Thymus (tissue), 11 donors: ENCODE data around the gene LAMB3. TPM values are rescaled to one million over a fixed set of nuclear protein-coding genes. Genes with fewer than 3 reads are reported as not detected.

Experiments
- DNase-seq, 9 donors: peaks; one replicate each; pipeline ENCODE4 v3.0.0-alpha.2; 2013; ENCODE audit warnings: low spot score in 9 of 9, low read depth in 6 of 9, missing footprints in 1 of 9
- H3K27ac ChIP-seq, 2 donors: one replicate each; pipeline ENCODE4 v1.5.1; 2013; ENCODE audit warnings: control low read depth in 1 of 2, low read depth in 1 of 2, low read length in 1 of 2, mild to moderate bottlenecking in 1 of 2, moderate library complexity in 1 of 2
- H3K27me3 ChIP-seq, 2 donors: one replicate each; pipeline ENCODE4 v1.5.1; 2013; ENCODE audit warnings: low read length in 1 of 2; ENCODE audit not compliant: control insufficient read depth in 2 of 2, insufficient read depth in 1 of 2
- H3K36me3 ChIP-seq, 2 donors: one replicate each; pipeline ENCODE4 v1.5.1; 2013; ENCODE audit warnings: low read length in 1 of 2, mild to moderate bottlenecking in 1 of 2, moderate library complexity in 1 of 2; ENCODE audit not compliant: control insufficient read depth in 2 of 2, insufficient read depth in 2 of 2
- H3K4me1 ChIP-seq, 2 donors: one replicate each; pipeline ENCODE4 v1.5.1; 2013; ENCODE audit warnings: low read length in 2 of 2; ENCODE audit not compliant: control insufficient read depth in 2 of 2, insufficient read depth in 2 of 2
- H3K4me3 ChIP-seq, 2 donors: one replicate each; pipeline ENCODE4 v1.5.1; 2013; ENCODE audit warnings: low read length in 2 of 2, control low read depth in 1 of 2, mild to moderate bottlenecking in 1 of 2
- H3K9me3 ChIP-seq, 2 donors: one replicate each; pipeline ENCODE4 v1.5.1; 2013; ENCODE audit warnings: low read length in 1 of 2, mild to moderate bottlenecking in 1 of 2; ENCODE audit not compliant: control insufficient read depth in 2 of 2, insufficient read depth in 1 of 2
- WGBS: extraction: QIAGEN DNeasy Blood & Tissue Kit; methylation state at CpG from one replicate; pipeline ENCODE4 v1.1.7; 2013; 5-methylcytosine and 5-hydroxymethylcytosine counted together
- polyA plus RNA-seq: library from polyadenylated mRNA; stranded (reverse); fragments of 200-250 nt; gene quantifications from one replicate; pipeline ENCODE4 v1.2.3, GENCODE V29; 2013
- total RNA-seq: library from RNA; stranded (reverse); fragments of 120-200 nt; gene quantifications from one replicate; pipeline ENCODE4 v1.2.4, GENCODE V29; 2013
- donor health status: healthy.

The LAMB3 gene
- total and polyA plus RNA-seq, 2 donors, result 10.5 to 13.9 TPM

GRCh38 chr1:209670441-209671082 lies 18.3 kb upstream of the LAMB3 start:
- H3K9me3 ChIP-seq, result peaks cover 0 to 1% of the 10 kb centered on the region in 2 donors
- WGBS, result 91% methylated on average over 1 of the region's 1 CpG

DNA sequence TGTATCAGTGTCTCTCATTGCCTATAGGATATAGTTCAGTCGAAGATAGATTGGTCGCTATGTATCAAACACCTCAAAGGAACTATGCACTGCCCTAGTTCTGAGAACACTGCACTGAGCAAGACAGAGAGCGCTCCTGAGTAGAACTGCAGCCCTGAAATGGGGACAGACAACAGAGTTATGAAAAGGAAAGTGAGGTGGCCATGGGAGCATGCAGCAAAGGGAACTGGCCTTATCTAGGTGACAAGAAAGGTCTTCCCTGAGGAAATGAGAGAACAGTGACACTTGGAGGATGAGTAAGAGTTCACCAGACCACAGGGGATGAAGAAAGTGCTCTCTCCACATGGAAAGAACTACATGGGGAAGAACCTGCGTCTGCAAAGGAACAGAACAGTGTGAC lies 15.5 kb upstream of the LAMB3 start:
- Histone ChIP-seq H3K4me1 (no peaks in the 10 kb centered on the region), H3K9me3 (no peaks in the 10 kb centered on the region), H3K4me3 (no peak overlapping the region), H3K27me3 (peaks cover 0 to 4% of the 10 kb centered on the region in 2 donors), H3K36me3 (no peaks in the 10 kb centered on the region), H3K27ac (no peak overlapping the region)
- 92% methylated on average over 4 of the region's 4 CpGs for WGBS
- no peak for DNase-seq

More at GRCh38 chr1:209670441-209671082, 18.3 kb upstream of the LAMB3 start:
- no peak overlapping the region for H3K4me3 ChIP-seq
- no peaks in the 10 kb centered on the region for H3K36me3 ChIP-seq
- DNase-seq, result no peak
- H3K4me1 ChIP-seq, result no peaks in the 10 kb centered on the region
- H3K27ac ChIP-seq, result no peak overlapping the region
- H3K27me3 ChIP-seq, result peaks cover 16 to 33% of the 10 kb centered on the region in 2 donors

DNA sequence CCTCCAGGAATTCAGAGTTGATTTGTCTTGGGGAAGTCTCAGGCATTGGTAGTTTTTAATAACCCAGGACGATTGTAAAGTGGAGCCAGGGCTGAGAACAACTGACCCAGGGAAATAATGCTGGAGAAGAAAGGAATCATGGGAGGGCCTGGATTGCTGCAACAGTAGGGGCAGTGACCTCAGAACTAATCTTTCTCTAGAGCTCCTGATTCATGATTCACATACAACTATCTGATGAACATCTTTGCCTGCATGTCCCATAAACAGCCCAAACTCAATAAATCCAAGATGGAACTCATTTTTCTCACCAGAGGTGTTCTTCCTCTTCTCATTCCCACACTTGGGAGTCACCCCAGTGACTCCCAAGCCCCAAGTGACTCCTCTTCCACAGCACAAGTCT lies 14.9 kb upstream of the LAMB3 start:
- Histone ChIP-seq H3K9me3 (no peaks in the 10 kb centered on the region), H3K27me3 (peaks cover 0 to 3% of the 10 kb centered on the region in 2 donors), H3K27ac (no peak overlapping the region), H3K4me3 (no peak overlapping the region), H3K4me1 (no peaks in the 10 kb centered on the region), H3K36me3 (no peaks in the 10 kb centered on the region)
- 94% methylated on average over 1 of the region's 1 CpG for WGBS
- no peak for DNase-seq

GRCh38 chr1:209662879-209663327 lies 10.7 kb upstream of the LAMB3 start:
- WGBS, result 97% methylated on average over 3 of the region's 3 CpGs
- Histone ChIP-seq H3K27me3 (peaks cover 0 to 10% of the 10 kb centered on the region in 2 donors), H3K27ac (no peak overlapping the region)

GRCh38 chr1:209661071-209661470 lies 8.8 kb upstream of the LAMB3 start:
- no peak for DNase-seq
- Histone ChIP-seq H3K27ac (no peak overlapping the region), H3K4me3 (no peak overlapping the region), H3K9me3 (no peaks in the 10 kb centered on the region), H3K27me3 (peaks cover 0 to 7% of the 10 kb centered on the region in 2 donors), H3K4me1 (no peaks in the 10 kb centered on the region), H3K36me3 (no peaks in the 10 kb centered on the region)
- 66% methylated on average over 1 of the region's 1 CpG for WGBS

More at GRCh38 chr1:209662879-209663327, 10.7 kb upstream of the LAMB3 start:
- no peak for DNase-seq
- H3K36me3 ChIP-seq, result no peaks in the 10 kb centered on the region
- no peaks in the 10 kb centered on the region for H3K4me1 ChIP-seq
- no peak overlapping the region for H3K4me3 ChIP-seq
- no peaks in the 10 kb centered on the region for H3K9me3 ChIP-seq

DNA sequence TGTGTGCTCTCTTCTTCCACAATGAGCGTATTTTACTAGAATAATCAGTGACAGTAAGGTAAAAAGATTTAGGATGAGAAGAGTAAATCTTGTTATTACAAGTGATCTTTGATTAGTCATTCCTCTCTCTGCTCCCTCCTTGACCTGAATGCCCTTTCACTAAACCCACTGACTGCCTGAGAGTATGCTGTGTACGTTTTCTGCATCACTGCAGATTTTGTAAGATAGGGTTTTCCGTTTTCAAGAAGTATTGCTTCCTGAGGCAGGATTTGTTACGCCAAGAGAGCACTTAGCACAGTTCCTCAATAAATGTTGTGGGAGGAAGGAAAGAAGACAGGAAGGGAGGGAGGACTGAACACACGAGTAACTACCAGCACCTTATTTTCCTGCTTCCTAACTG lies 7.7 kb upstream of the LAMB3 start:
- DNase-seq, result no peak
- Histone ChIP-seq H3K36me3 (no peaks in the 10 kb centered on the region), H3K27ac (no peak overlapping the region), H3K4me1 (no peaks in the 10 kb centered on the region), H3K9me3 (no peaks in the 10 kb centered on the region), H3K4me3 (no peak overlapping the region), H3K27me3 (peaks cover 0 to 7% of the 10 kb centered on the region in 2 donors)
- 8% methylated on average over 5 of the region's 5 CpGs for WGBS

- H3K9me3 ChIP-seq, result no peaks in the 10 kb centered on the region
- no peaks in the 10 kb centered on the region for H3K36me3 ChIP-seq
- H3K27me3 ChIP-seq, result peaks cover 0 to 7% of the 10 kb centered on the region in 2 donors
- no peak overlapping the region for H3K4me3 ChIP-seq
- 74% methylated on average over 5 of the region's 5 CpGs for WGBS
- H3K27ac ChIP-seq, result no peak overlapping the region
- no peak for DNase-seq
- peaks cover 0 to 8% of the 10 kb centered on the region in 2 donors for H3K4me1 ChIP-seq
Observed at GRCh38 chr1:209657918-209658317, 5.7 kb upstream of the LAMB3 start.

DNA sequence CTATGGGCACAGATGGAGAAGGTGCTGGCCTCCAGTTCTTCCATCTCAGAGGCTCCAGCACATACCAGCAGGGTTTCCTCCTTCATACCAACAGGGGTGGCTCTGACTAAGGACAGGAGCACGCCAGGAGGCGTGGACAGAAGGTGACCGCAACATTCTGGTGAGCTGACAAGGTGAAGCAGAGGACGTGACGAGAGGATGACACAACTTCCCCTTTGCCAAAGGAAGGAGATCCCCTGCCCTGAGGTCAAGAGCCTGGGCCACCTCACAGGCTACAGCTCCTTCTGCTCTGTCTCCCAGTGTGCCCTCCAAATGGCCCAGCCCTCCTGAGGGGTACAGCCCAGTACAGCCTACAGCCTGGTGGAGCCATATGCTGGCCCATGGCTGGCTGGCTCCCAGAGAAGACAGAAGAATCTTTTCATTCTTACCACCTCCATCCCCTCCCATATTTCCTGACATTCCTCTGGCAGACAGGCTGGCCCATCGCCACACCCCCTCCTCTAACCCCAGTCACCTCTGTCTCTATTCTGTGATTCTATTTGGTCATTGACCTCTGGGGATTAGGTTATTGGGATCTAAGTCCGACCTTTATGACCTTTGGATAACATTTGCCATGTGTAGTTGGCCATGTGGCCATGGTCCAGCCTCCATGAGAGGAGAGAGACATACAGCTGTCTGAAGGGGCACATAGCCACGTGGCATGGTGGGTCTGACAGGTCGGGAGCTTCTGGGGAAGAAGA lies 5.1 kb upstream of the LAMB3 start:
- no peaks in the 10 kb centered on the region for H3K9me3 ChIP-seq
- no peak overlapping the region for H3K4me3 ChIP-seq
- DNase-seq, result no peak
- WGBS, result 77% methylated on average over 9 of the region's 9 CpGs
- H3K27ac ChIP-seq, result no peak overlapping the region
- peaks cover 0 to 8% of the 10 kb centered on the region in 2 donors for H3K4me1 ChIP-seq
- no peaks in the 10 kb centered on the region for H3K36me3 ChIP-seq
- H3K27me3 ChIP-seq, result peaks cover 0 to 7% of the 10 kb centered on the region in 2 donors
